DOHH2 (cell line): Measurements from ENCODE around the gene ZNF527.

Experiments
- EZH2phosphoT487 ChIP-seq: fragments of 200-600 bp; sonication (generic); IDR thresholded peaks from 2 replicates; pipeline ENCODE4 v1.6.1; 2017; ENCODE audit warnings: borderline replicate concordance, mild to moderate bottlenecking, antibody characterized with exemption, low read length, moderate library complexity, mixed read lengths
- TF ChIP-seq, protein P1 (sequence below): fragments of 200-600 bp; sonication (generic); IDR thresholded peaks from one replicate; pipeline ENCODE4 v1.5.1; 2014; ENCODE audit warnings: antibody characterized with exemption, mild to moderate bottlenecking, low read depth, low read length; ENCODE audit not compliant: poor library complexity, severe bottlenecking

DNA sequence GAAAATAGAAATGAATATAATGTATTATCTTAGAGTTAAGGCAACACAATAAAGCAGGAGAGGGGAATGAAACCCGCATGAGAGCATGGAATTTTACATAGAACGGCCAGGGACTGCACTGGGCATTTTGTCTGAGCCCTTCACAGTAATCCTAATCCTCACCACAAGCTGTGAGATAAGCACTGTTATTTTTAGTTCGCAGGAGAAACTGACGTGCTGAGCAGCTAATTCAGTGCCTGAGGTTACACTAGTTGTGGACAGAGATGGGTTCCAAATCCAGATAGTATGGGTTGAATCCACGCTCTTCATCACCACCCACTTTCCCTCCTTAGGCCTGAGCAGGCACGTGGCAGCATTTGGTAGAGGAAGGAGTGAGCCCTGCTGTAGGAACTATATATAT is 24.8 kb upstream of the ZNF527 start:
- TF ChIP-seq, protein P1, sequence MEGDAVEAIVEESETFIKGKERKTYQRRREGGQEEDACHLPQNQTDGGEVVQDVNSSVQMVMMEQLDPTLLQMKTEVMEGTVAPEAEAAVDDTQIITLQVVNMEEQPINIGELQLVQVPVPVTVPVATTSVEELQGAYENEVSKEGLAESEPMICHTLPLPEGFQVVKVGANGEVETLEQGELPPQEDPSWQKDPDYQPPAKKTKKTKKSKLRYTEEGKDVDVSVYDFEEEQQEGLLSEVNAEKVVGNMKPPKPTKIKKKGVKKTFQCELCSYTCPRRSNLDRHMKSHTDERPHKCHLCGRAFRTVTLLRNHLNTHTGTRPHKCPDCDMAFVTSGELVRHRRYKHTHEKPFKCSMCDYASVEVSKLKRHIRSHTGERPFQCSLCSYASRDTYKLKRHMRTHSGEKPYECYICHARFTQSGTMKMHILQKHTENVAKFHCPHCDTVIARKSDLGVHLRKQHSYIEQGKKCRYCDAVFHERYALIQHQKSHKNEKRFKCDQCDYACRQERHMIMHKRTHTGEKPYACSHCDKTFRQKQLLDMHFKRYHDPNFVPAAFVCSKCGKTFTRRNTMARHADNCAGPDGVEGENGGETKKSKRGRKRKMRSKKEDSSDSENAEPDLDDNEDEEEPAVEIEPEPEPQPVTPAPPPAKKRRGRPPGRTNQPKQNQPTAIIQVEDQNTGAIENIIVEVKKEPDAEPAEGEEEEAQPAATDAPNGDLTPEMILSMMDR, result no peak
- TF ChIP-seq EZH2phosphoT487, result no peak
